Activated naive CD4-positive, alpha-beta T cell treated with anti-CD3 and anti-CD28 coated beads for 36 hours (primary cell): ENCODE measurements around the gene ZEB2. TPM values are rescaled to one million over a fixed set of nuclear protein-coding genes. Genes with fewer than 3 reads are reported as not detected.

Experiments used
- CTCF ChIA-PET: fragments of 350-600 bp; sonication (Branson Sonifier 250); formaldehyde crosslinking; loops from one replicate; lab custom pipeline; 2021; ENCODE audit warnings: antibody characterized with exemption; lab: Charles Lee
- DNase-seq: peaks from one replicate; pipeline ENCODE4 v3.0.0-alpha.2; 2020
- H3K27ac Mint-ChIP-seq: one replicate; pipeline ENCODE4 v1.8.0; 2021; ENCODE audit warnings: mild to moderate bottlenecking, mixed read lengths
- H3K27me3 Mint-ChIP-seq: one replicate; pipeline ENCODE4 v1.8.0; 2021; ENCODE audit warnings: low read depth, mixed read lengths
- H3K36me3 Mint-ChIP-seq: one replicate; pipeline ENCODE4 v1.8.0; 2021; ENCODE audit warnings: low read depth, mixed read lengths
- H3K4me1 Mint-ChIP-seq: one replicate; pipeline ENCODE4 v1.8.0; 2021; ENCODE audit warnings: low read depth, mixed read lengths
- H3K4me3 Mint-ChIP-seq: one replicate; pipeline ENCODE4 v1.8.0; 2021; ENCODE audit warnings: mild to moderate bottlenecking, moderate library complexity, mixed read lengths
- H3K9me3 Mint-ChIP-seq: one replicate; pipeline ENCODE4 v1.8.0; 2021; ENCODE audit warnings: mixed read lengths
- intact Hi-C: fragments of 100-400 bp; cut with micrococcal nuclease; formaldehyde crosslinking; loops from one replicate; pipeline ENCODE4 v1.15.1; 2023
- total RNA-seq, 2 experiments: library from RNA; stranded (reverse); gene quantifications; one replicate each; pipeline ENCODE4 v1.2.3, GENCODE V29; 2021

Gene ZEB2
- total RNA-seq, 2 experiments from 2014 or later, result 4.3 to 4.9 TPM

GRCh38 chr2:144334551-144334950 lies 185.4 kb downstream of the ZEB2 start:
- Mint-ChIP-seq H3K27ac (no peak overlapping the region), H3K27me3 (no peaks in the 10 kb centered on the region), H3K9me3 (no peaks in the 10 kb centered on the region), H3K4me1 (peaks cover 25% of the 10 kb centered on the region), H3K36me3 (no peaks in the 10 kb centered on the region), H3K4me3 (no peak overlapping the region)
- CTCF ChIA-PET, result no interaction called here
- intact Hi-C loops, result loop anchor here (5.0 to 10.0 kb wide), 5 partner anchors 637 to 1250 kb away; partner anchors contain the start of gene ARHGAP15
- DNase-seq, result no peak
